Kidney capillary endothelial cell (primary cell): ENCODE data around the gene USP2.
A peak's percentile ranks its signal among the peaks of the same experiment; 100 is the strongest.

Experiments
- DNase-seq: peaks from one replicate; pipeline ENCODE4 v3.0.0-alpha.2; 2018; ENCODE audit warnings: low spot score

USP2 gene

DNA sequence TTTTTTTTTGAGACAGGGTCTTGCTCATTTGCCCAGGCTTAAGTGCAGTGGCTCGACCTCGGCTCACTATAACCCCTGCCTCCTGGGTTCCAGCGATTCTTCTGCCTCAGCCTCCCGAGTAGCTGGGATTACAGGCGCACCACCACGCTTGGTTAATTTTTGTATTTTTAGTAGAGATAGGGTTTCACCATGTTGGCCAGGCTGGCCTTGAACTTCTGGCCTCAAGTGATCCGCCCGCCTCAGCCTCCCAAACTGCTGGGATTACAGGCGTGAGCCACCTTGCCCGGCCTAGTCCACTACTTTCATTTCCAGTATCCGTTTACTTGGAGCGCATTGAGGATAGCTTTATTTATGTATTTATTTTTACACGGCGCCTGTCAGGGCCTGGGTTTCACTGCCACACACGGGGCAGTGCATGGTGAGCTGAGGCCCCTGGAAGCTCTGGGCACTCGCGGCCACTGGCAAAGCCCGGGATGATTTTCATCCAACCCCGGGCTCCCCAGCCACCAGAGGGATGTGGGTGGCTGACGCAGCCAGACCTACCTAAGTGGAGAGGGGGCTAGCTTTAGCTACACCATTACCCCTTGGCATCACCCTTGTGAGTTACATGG is 58.5 kb downstream of the USP2 start:
- DNase-seq: no peak

- no peak for DNase-seq
Measured at GRCh38 chr11:119322360-119322739, 59.1 kb downstream of the USP2 start.

- DNase-seq: peak; percentile 74
Measured at GRCh38 chr11:119320776-119321524, 60.5 kb downstream of the USP2 start.

GRCh38 chr11:119320240-119320775 is 61.2 kb downstream of the USP2 start:
- no peak for DNase-seq

- peak; percentile 84 for DNase-seq
Measured at GRCh38 chr11:119319700-119320239, 61.7 kb downstream of the USP2 start.

DNA sequence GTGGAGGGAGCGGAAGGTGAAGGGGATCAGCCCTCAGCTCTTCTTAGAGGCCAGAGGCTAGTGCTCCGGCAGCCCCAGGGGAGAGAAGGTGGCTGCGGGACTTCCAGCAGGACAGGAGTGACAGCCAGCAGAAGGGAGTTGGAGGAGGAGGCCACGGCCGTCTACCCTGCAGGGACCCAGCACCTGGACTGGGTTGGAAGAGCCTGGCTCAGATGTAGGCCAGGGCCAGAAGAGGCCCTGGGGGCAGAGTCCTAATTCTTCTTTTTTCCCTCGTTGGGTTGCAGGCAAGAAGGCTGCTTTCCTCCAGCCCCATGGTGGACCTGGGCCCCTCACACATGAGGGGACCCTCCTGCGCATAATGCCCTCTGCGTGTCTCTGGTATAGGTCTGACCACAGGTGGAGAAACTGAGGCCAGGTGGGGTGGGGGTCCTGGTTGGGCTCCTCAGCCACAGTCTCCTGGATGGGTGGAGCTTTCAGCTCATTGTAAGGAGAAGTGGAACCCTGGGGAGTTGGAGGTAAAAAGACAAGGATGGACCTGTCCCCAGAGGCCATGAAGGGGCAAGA is 62.3 kb downstream of the USP2 start:
- DNase-seq: no peak

- peak; percentile 96 for DNase-seq
Measured at GRCh38 chr11:119318240-119319135, 63.0 kb downstream of the USP2 start.

- no peak for DNase-seq
Measured at GRCh38 chr11:119317592-119318239, 63.8 kb downstream of the USP2 start.

- no peak for DNase-seq
Measured at GRCh38 chr11:119316729-119317591, 64.5 kb downstream of the USP2 start, which contains the start of gene MCAM. Gene MCAM, minus strand, starts transcription at chr11:119317130. Its CDS starts 29 bp downstream, at chr11:119317101.

- DNase-seq: peak; percentile 15
Measured at GRCh38 chr11:119316016-119316728, 65.3 kb downstream of the USP2 start.

- DNase-seq: peak; percentile 53
Measured at GRCh38 chr11:119315131-119316015, 66.1 kb downstream of the USP2 start.

DNA sequence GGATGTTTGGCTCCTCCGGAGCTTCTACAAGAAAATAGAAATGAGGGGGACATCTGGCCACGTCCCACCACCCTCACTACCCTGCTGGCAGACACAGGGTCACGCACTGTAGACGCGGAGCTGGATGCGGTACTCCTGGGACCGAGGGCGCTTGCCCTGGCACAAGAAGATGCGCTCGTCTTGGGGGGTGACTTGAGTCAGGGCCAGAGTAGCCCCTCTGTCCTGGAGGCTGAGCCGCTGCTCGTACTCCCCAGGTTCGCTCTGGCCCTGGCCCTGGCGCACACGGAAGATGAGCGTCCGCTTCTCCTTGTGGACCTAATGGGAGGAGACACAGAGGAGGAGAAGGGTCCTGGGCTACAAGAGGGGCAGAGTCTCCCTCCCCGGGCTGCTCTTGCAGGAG is 66.8 kb downstream of the USP2 start:
- DNase-seq: no peak

- DNase-seq: no peak
Measured at GRCh38 chr11:119310682-119311052, 70.8 kb downstream of the USP2 start.

DNA sequence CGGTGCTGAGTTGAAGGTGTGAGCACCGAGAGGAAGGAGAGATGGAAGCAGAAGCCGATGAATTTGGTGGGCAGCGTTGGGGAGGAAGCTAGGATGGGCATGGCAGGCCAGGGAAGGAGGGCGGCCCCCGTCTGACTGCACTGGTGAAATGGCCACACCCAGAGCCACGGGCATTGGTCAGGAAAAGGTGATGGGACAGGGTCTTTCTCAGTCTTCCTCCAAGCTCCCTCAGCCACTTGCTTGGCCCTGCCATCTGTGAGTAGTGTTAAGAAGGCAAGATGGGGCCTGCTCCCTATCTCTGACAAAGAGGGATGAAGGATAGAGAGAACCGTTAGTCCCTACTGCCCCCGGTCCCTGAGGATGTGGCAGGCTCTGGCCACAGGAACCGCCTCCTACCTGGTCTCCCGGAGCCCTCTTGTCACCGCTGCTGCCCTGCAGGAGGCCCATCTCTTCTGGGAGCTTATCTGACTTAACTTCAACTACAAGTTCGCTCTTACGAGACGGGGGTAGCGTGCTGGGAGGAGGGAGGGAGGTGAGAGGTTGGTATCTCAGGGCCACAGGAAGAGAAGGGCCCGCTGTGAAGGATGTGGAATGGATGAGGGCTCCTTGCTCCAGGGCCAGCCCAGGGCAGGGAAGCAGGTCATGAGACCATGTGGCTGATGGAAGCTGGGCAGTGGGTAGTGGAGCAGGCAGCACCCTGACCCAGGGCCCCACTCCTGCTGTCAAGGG is 71.4 kb downstream of the USP2 start:
- no peak for DNase-seq

DNA sequence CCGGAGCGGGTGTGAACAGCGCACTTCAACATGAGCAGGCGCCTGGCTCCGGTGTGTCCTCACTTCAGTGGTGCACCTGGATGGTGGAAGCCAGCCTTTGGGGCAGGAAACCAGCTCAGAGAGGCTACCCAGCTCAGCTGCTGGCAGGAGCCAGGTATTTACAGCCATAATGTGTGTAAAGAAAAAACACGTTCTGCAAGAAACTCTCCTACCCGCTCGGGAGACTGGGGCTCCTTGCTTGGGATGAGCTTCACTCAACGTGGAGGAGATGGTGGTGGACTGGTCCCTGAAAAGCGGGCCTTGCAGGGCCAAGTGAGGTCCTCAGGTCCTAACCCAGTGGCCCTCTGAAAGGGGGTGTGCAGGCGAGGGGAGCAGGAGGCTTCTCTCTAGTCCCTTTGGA is 72.1 kb downstream of the USP2 start:
- DNase-seq: no peak

DNA sequence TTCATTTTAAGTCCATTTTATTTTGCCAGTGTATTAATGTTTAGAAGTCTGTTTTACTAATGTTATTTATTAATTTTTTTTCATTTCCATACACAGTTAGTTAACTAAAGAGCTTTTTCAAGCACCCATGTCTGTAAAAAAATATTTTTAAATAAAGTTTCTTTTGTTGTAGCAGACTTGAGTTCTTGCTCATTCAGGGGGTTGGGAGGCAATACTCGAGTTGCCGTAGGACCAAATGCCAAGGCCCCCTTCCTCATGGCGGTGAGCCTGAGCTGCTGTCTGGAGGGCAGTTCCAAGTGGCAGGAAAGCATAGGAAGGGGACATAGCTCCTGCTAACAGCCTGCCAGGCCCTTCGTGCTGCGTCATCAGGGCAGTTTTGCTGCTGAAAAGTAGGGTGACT is 73.5 kb downstream of the USP2 start:
- DNase-seq: no peak

DNA sequence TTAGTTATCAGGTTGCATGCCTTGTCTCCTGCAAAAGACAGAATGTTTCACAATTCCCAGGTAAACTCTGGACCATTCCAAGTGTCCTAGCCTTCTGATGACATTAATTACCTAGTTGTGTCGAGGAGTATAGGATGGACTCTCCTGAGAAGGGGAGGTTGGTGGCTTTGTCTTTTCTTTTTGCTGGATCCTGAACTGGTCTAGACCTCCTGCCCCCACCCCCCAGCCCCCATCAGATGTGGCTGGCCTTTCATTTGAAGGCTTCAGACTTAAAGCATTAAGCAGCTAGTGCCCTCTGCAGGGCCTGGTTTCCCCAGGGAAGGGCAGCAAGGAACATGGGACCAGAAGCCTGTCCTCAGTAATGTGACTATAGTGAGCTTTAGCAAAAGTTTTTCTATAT is 74.3 kb downstream of the USP2 start:
- peak; percentile 13 for DNase-seq

- peak; percentile 79 for DNase-seq
Measured at GRCh38 chr11:119306373-119306890, 75.1 kb downstream of the USP2 start.
